ENCODE measurements around the gene NDUFS6. TPM values are rescaled to one million over a fixed set of nuclear protein-coding genes. Genes with fewer than 3 reads are reported as not detected.
A peak's percentile ranks its signal among the peaks of the same experiment; 100 is the strongest.
"Not testable (repeated sequence)": the region's sequence is repeated elsewhere in the genome, so short reads cannot be mapped to it uniquely, and the experiment has no call there.

The NDUFS6 gene
- total RNA-seq, 1 donor from 2014 or later = 20.7 TPM

DNA sequence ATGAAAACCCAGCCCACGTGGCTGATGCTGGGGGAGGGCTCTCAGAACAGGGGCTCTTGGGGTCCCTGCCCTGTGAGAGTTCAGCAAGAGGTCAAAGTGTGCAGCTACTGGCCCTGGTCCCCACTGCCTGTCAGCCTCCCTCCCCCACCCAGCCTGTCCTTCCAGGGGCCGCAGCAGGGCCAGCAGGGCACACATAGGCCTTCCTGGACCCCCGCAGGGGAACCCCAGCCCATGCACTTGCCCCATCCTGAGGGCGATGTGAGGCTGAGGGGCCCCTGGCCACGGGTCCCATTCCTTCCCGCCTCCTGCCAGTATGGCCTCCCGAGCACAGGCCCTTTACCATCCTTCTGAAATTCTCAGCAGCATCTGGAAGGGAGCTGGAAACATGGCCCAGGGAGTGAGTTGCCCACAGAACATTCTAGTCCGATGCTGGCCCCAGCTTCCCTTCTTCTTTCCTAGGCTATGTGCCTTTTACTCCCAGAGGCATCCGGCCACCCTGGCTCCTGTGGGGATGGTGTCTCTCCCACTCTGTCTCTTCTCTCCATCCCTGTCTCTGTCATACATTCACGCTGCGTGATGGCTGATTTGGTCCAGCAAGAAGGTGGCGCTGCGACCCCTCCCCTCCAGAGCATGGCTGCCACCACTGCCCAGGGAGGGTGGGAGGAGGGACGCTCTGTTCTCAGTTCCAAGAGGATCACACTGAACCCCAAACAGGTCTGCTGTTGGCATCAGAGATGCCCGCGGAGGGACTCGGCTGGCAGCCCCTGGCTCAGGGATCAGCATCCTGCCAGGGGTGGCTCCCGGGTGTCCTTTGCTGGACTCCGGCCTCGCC lies 21.2 kb upstream of the NDUFS6 start:
- DNase-seq (ENCODE audit: low spot score) (peak; percentile 32), ATAC-seq (no peak)
- intact Hi-C loops (cut with DNase I) = no loop called here

GRCh38 chr5:1780614-1780930 lies 20.6 kb upstream of the NDUFS6 start:
- intact Hi-C loops (cut with DNase I) = no loop called here
- no peak for ATAC-seq

GRCh38 chr5:1781107-1781506 lies 20.1 kb upstream of the NDUFS6 start:
- intact Hi-C loops (cut with DNase I) = no loop called here
- no peak for ATAC-seq
- no peak for DNase-seq (ENCODE audit: low spot score)

More at GRCh38 chr5:1780614-1780930, 20.6 kb upstream of the NDUFS6 start:
- DNase-seq (ENCODE audit: low spot score) = no peak

- peak; percentile 33 for DNase-seq (ENCODE audit: low spot score)
- ATAC-seq = no peak
- intact Hi-C loops (cut with DNase I) = no loop called here
Observed at GRCh38 chr5:1781726-1782384, 19.4 kb upstream of the NDUFS6 start.

DNA sequence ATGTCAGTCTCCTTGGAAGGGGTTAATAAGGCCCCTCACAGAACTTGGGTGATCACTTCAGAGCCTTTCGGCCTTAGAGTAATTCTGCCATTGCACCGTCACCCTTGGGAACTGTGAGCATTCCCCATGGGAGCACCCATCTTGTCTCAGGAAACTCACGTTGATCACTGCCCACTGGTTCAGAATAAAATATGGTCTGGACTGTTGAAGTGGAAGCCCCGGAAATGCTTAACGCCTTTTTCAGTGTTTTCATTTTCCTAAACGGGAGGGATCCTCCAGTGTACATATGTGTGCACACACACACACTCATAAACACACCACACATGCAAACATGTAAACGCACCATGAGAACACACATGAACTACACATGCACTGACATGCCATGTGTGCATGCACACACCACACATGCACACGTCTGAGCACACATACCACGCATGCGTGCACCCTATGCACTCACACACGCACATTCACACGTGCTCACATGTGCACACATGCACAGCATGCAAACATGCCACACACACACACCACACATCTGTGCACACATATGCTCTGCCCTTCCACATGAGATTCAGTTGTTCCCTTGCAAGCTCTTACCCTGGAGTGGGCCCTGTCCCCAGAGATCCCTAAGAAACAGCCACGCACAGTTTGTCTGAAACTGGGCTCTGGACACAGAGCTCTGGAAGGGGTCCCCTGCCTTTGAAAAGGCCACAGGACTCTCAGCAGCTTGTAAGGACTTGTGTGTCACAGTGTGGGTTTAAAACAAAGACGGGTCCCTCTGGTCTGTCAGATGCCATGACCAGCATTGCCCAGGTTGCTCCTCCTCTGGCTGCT lies 18.6 kb upstream of the NDUFS6 start:
- intact Hi-C loops (cut with DNase I) = no loop called here
- ATAC-seq = no peak

GRCh38 chr5:1783216-1783554 lies 18.0 kb upstream of the NDUFS6 start:
- DNase-seq (ENCODE audit: low spot score) = peak; percentile 33
- ATAC-seq = no peak
- intact Hi-C loops (cut with DNase I) = no loop called here

More for the DNA sequence above, 18.6 kb upstream of the NDUFS6 start:
- DNase-seq (ENCODE audit: low spot score) = peak; percentile 26

GRCh38 chr5:1784197-1785050 lies 16.8 kb upstream of the NDUFS6 start:
- peak; percentile 32 for DNase-seq (ENCODE audit: low spot score)
- intact Hi-C loops (cut with DNase I) = no loop called here
- no peak for ATAC-seq

GRCh38 chr5:1785062-1785461 lies 16.1 kb upstream of the NDUFS6 start:
- DNase-seq (ENCODE audit: low spot score) = no peak
- no peak for ATAC-seq

DNA sequence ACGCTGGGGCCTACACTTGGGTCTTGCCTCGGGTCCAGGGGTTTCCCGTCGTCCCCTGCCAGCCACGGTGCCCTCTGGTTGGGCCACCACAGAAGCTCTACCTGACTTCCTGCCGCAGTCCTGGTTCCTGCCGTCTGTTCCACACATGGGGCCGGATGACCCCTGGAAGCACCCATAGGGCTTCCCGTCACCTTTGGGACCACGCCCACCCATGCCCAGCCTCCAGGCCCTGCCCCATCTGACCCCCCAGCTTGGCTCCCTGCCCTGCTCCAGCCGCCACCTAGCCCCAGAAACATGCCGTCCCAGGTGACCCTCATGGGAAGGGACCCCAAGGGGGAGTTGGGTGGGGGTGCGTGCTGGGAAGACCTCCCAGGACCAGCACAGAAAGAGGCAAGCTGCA lies 15.2 kb upstream of the NDUFS6 start:
- DNase-seq (ENCODE audit: low spot score) = peak; percentile 47
- intact Hi-C loops (cut with DNase I) = no loop called here
- no peak for ATAC-seq

More at GRCh38 chr5:1785062-1785461, 16.1 kb upstream of the NDUFS6 start:
- intact Hi-C loops (cut with DNase I) = no loop called here

- ATAC-seq (no peak), DNase-seq (ENCODE audit: low spot score) (peak; percentile 52)
- intact Hi-C loops (cut with DNase I) = no loop called here
Observed at GRCh38 chr5:1786621-1787471, 14.4 kb upstream of the NDUFS6 start.

DNA sequence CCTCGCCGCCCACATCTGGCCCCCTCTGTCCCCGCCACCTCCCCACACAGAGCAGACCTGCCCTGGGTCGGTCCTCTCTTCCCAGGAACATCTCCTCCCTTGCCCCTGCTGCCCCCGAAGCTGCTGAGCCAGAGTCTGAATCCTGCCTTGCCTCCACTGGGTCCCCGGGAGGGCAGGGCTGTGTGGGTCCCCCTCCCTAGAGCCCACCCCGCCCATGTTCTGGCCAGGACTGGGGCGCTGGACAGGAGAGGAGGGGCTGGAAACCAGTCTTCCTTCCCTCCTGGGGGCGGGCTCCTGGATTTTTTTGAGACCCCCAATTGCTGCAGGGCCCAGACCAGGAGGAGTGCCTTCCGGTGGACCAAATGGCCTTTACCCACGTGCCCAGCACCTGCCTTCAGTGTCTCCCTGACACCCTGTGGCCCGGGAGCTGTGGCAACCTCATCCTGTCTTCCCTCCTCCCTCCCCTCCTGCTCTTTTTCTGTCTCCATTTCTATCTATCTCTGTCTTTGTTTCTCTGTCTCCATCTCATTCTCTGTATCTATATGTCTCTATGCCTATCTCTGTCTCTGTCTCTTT lies 13.6 kb upstream of the NDUFS6 start:
- intact Hi-C loops (cut with DNase I) = no loop called here
- DNase-seq (ENCODE audit: low spot score) = peak; percentile 27

GRCh38 chr5:1788200-1788599 lies 13.0 kb upstream of the NDUFS6 start:
- intact Hi-C loops (cut with DNase I) = no loop called here
- ATAC-seq (no peak), DNase-seq (ENCODE audit: low spot score) (peak; percentile 49)

More for the DNA sequence above, 13.6 kb upstream of the NDUFS6 start:
- ATAC-seq = no peak

DNA sequence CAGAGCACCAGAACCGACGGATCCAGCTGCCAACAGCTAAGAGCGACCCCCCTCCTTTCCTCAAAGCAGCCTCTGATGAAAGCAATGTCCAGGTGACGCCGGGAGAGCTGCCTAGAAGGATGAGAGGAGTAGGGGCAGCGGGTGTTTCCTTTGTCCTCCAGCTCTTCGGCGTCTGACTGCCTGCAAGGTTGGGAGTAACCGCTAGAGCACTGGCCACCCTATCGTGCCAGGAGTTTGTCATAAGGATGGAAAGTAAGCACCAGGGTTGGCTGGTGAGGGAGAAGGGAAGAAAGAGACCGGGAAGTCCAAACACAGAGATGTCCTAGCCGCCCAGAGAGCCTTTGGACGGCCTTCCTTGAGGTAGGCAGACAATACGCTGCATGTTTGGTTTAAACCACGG lies 12.4 kb upstream of the NDUFS6 start:
- ATAC-seq (no peak), DNase-seq (ENCODE audit: low spot score) (peak; percentile 46)
- intact Hi-C loops (cut with DNase I) = no loop called here

DNA sequence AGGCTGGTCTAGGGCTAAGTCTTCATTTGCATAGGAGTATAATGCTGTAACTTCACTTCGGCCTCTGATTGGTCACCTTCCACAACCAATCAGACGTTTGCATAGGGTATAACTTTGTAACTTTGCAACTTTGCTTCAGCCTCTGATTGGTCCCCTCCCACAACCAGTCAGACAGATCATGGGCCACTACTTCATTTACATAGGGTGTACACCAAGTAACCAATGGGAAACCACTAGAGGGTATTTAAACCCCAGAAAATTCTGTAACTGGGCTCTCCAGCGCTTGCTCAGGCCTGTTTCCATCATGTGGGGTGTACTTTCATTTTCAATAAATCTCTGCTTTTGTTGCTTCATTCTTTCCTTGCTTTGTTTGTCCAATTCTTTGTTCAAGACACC lies 11.8 kb upstream of the NDUFS6 start:
- ATAC-seq; DNase-seq (ENCODE audit: low spot score); intact Hi-C loops (cut with DNase I): not testable (repeated sequence)

DNA sequence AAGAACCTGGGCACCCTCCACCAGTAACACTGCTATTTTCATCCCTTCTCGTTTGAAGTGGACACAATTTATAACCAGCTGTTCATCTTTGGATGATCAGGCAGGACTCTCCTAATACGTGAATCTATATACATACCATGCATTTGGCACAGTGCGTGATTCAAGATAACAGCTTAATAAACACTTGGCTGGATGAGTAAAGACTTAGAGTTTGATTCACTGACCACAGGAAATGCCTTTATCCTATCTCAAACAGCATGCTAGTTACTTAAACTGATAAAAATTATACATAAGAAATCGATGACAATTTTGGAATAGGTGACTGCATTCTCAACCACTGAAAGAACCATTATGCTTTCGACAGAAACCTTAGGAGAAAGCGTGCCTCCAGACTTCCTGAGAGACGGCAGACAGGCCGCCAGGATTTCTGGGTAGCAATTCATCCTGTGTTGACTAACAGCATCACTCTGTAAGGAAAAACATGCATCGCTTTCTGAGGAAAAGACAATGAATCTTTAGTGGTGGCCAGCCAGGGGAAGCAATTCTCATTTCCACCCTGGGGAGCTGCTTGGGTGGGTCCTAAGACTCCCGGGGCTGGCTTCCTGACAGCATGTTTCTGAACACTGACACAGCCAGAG lies 11.3 kb upstream of the NDUFS6 start:
- intact Hi-C loops (cut with DNase I) = no loop called here
- no peak for ATAC-seq
- DNase-seq (ENCODE audit: low spot score) = peak; percentile 35

DNA sequence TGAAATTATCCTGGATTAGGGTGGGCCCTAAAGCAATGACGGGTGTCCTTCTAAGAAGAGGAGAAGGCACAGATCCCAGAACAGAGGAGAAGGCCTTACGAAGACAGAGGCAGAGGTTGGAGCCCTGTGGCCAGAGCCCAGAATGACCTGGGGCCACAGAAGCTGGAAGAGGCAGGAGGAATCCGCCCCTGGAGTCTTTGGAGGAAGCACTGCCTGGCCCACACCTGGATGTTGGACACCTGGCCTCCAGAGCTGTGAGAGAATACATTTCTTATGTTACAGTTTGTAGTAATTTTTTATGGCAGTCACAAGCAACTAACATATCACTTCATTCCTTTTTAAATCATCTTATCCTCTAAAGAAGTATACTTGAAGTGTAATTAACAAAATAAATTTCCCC lies 10.0 kb upstream of the NDUFS6 start:
- ATAC-seq = no peak
- intact Hi-C loops (cut with DNase I) = no loop called here
- DNase-seq (ENCODE audit: low spot score) = peak; percentile 25

GRCh38 chr5:1792842-1793266 lies 8.4 kb upstream of the NDUFS6 start:
- intact Hi-C loops (cut with DNase I) = no loop called here
- peak; percentile 48 for DNase-seq (ENCODE audit: low spot score)
- ATAC-seq = no peak
